Peyer's patch (tissue), 4 donors: ENCODE data around the gene DNAH8. TPM values are rescaled to one million over a fixed set of nuclear protein-coding genes. Genes with fewer than 3 reads are reported as not detected.

Source experiments
- DNase-seq, 3 donors: peaks; one replicate each; pipeline ENCODE4 v3.0.0-alpha.2; 2017 to 2019
- H3K27ac ChIP-seq, 4 donors: fragments of 200-600 bp; sonication (generic); one replicate each; pipeline ENCODE4 v1.5.1; 2016 to 2019
- H3K27me3 ChIP-seq, 2 donors: fragments of 200-600 bp; sonication (generic); one replicate each; pipeline ENCODE4 v1.5.1; 2019
- H3K36me3 ChIP-seq, 3 donors: fragments of 200-600 bp; sonication (generic); one replicate each; pipeline ENCODE4 v1.5.1; 2016 to 2019
- H3K4me1 ChIP-seq, 4 donors: fragments of 200-600 bp; sonication (generic); one replicate each; pipeline ENCODE4 v1.5.1; 2016 to 2019
- H3K4me3 ChIP-seq, 4 donors: fragments of 200-600 bp; sonication (generic); 1 replicate in 3 of 4; 2 replicates in 1 of 4; pipeline ENCODE4 v1.5.1; 2016 to 2019; ENCODE audit warnings: mild to moderate bottlenecking in 1 of 4
- H3K9me3 ChIP-seq, 4 donors: fragments of 200-600 bp; sonication (generic); one replicate each; pipeline ENCODE4 v1.5.1; 2016 to 2019; ENCODE audit warnings: mild to moderate bottlenecking in 1 of 4
- POLR2A ChIP-seq, 2 donors: fragments of 450-650 bp; IDR thresholded peaks; one replicate each; pipeline ENCODE4 v1.5.1; 2017; ENCODE audit warnings: antibody characterized with exemption in 2 of 2, mild to moderate bottlenecking in 2 of 2, moderate library complexity in 2 of 2
- total RNA-seq, 4 donors: library from RNA; depleted of rRNA; stranded (reverse); fragments of >200 nt; gene quantifications; one replicate each; pipeline ENCODE4 v1.1.0, GENCODE V29; 2016
- TF ChIP-seq, protein P1 (sequence below), 6 experiments: fragments of 450-650 bp in 4 of 6; fragments of 200-600 bp in 2 of 6; sonication (generic) in 1 of 6; IDR thresholded peaks; one replicate each; pipeline ENCODE4 v1.5.1; 2017 to 2019; ENCODE audit warnings: antibody characterized with exemption in 6 of 6, mild to moderate bottlenecking in 3 of 6, moderate library complexity in 1 of 6

The DNAH8 gene
- total RNA-seq, 4 donors from 2014 or later, result 0.83 TPM; not detected in 3

DNA sequence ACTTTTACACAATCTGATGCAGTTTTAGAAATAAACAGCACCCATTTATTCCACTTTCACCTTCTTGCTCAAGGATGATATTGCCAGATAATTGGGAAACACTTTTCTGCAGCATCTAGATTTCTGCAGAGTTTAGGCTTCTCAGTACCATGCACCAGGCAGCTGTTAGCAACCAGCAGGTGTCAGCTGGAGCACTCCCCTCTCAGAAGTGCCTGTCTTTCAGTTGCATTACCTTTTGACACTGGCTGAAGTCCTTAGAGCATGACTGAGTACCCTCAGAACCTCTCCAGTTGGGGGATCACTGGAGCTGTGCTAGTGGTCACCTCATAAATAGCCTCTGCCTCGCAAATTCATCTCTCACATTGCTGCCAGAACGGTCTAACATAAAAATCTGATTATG, 91.2 kb downstream of the DNAH8 start:
- H3K27me3 ChIP-seq, result no peaks in the 10 kb centered on the region
- no peak overlapping the region for H3K4me3 ChIP-seq
- no peaks in the 10 kb centered on the region for H3K36me3 ChIP-seq
- TF ChIP-seq, protein P1, sequence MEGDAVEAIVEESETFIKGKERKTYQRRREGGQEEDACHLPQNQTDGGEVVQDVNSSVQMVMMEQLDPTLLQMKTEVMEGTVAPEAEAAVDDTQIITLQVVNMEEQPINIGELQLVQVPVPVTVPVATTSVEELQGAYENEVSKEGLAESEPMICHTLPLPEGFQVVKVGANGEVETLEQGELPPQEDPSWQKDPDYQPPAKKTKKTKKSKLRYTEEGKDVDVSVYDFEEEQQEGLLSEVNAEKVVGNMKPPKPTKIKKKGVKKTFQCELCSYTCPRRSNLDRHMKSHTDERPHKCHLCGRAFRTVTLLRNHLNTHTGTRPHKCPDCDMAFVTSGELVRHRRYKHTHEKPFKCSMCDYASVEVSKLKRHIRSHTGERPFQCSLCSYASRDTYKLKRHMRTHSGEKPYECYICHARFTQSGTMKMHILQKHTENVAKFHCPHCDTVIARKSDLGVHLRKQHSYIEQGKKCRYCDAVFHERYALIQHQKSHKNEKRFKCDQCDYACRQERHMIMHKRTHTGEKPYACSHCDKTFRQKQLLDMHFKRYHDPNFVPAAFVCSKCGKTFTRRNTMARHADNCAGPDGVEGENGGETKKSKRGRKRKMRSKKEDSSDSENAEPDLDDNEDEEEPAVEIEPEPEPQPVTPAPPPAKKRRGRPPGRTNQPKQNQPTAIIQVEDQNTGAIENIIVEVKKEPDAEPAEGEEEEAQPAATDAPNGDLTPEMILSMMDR (IDR thresholded peaks at IDR 0.05), result no peak
- no peak for TF ChIP-seq POLR2A (IDR thresholded peaks at IDR 0.05)
- no peak for DNase-seq
- H3K27ac ChIP-seq, result no peak overlapping the region
- H3K9me3 ChIP-seq, result no peaks in the 10 kb centered on the region
- H3K4me1 ChIP-seq, result no peaks in the 10 kb centered on the region

DNA sequence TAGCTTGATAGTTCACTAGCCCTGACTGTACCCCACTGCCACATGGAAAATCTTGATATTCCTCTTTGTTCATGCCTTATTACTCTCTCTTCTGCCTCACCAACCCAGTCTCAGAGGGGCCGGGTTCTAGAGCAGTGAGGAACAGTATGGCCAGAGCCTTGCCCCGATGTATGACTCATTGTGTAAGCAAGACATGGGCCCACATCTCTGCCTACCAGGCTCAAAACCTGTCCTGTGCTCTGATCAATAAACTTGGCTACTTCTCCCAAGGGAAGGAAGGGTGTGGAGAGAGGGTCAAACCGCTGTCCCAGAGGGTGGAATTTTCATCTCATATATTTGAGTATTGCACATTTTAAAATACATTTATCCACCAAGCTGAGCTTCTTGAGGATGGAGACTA, 91.7 kb downstream of the DNAH8 start:
- H3K27me3 ChIP-seq, result no peaks in the 10 kb centered on the region
- H3K4me1 ChIP-seq, result no peaks in the 10 kb centered on the region
- TF ChIP-seq, protein P1 (IDR thresholded peaks at IDR 0.05), result no peak
- TF ChIP-seq POLR2A (IDR thresholded peaks at IDR 0.05), result no peak
- no peak overlapping the region for H3K4me3 ChIP-seq
- no peaks in the 10 kb centered on the region for H3K9me3 ChIP-seq
- no peaks in the 10 kb centered on the region for H3K36me3 ChIP-seq
- no peak for DNase-seq
- H3K27ac ChIP-seq, result no peak overlapping the region

DNA sequence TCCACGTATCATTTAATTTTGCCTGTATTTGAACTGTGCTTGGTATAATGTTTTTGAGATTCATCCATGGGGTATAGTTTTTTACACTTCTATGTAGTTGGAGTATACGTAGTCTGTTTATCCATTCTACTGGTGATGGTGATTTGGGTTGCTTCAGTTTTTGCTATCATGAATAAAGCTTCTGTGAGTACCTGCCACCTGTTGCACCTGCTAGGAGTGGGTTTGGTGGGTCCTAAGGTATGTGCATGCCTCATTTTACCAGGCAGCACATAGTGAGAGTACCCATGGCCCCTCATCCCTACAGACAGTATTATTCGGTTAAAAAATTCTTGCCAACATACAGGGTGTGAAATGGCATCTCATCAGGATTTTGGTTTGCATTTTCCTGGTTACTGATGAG, 92.9 kb downstream of the DNAH8 start:
- DNase-seq, result no peak
- no peaks in the 10 kb centered on the region for H3K27me3 ChIP-seq
- no peak overlapping the region for H3K27ac ChIP-seq
- TF ChIP-seq, protein P1 (IDR thresholded peaks at IDR 0.05), result no peak
- no peak for TF ChIP-seq POLR2A (IDR thresholded peaks at IDR 0.05)
- H3K4me1 ChIP-seq, result no peaks in the 10 kb centered on the region
- H3K9me3 ChIP-seq, result no peaks in the 10 kb centered on the region
- no peak overlapping the region for H3K4me3 ChIP-seq
- H3K36me3 ChIP-seq, result no peaks in the 10 kb centered on the region

DNA sequence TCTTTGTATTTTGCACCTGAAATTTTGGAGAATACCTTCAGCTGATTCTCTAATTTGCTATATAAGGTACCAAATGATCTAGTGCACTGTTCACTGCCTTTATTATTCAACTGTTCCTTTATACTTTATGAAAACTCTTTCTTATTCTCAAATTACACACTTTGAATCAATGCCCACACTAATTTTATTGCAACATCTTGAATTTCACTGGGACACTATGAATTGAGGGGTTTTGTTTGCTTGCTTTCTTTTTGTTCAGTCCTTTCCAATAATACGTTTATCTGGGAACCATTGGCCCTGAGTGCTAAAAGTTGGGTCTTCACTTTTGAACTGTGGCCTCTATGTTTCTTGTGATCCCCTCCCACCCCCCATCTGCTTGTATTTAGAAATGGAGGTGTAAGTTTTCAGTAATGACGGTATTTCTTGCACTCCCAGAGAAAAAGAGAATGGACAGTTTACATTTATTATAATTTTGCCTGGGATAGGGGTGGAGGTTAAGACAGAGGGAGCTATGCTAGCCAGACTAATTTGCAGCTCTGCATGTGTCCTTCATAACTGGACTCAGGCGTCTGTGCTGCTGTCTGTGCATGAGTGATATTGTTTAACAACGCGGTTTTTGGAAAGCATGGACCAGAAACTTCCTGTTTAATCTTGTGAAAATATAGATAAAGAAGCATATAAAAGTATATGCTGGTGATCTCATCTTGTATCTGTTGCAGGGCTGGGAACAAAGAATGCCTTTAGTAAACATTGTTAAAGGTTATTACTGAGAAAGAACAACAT, 98.1 kb downstream of the DNAH8 start:
- no peak for DNase-seq
- Histone ChIP-seq H3K4me3 (no peak overlapping the region), H3K36me3 (no peaks in the 10 kb centered on the region), H3K9me3 (no peaks in the 10 kb centered on the region), H3K27ac (no peak overlapping the region), H3K27me3 (no peaks in the 10 kb centered on the region), H3K4me1 (no peaks in the 10 kb centered on the region)
- no peak for TF ChIP-seq POLR2A (IDR thresholded peaks at IDR 0.05)
- TF ChIP-seq, protein P1 (IDR thresholded peaks at IDR 0.05), result no peak

DNA sequence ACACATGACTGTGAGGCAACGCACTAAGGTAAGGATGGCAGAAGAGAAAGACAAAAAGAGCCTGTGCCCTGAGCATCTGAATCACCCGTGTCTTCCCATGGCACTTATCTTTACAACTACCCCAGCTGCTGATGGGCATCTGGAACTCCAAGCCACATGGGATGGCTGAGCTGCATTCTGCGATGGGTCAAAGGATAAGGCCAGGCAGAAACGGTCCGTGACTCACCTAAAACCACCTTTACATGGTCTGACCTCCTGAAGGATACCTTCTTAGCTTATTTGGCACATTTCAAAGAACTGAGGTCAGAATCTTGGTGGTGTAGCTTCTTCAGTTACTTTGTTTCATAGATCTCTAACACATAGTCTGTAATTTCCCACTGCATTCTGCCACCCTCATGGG, 99.7 kb downstream of the DNAH8 start:
- Histone ChIP-seq H3K27me3 (no peaks in the 10 kb centered on the region), H3K4me1 (no peaks in the 10 kb centered on the region), H3K36me3 (no peaks in the 10 kb centered on the region), H3K4me3 (no peak overlapping the region), H3K27ac (no peak overlapping the region), H3K9me3 (no peaks in the 10 kb centered on the region)
- TF ChIP-seq, protein P1 (IDR thresholded peaks at IDR 0.05), result no peak
- TF ChIP-seq POLR2A (IDR thresholded peaks at IDR 0.05), result no peak
- no peak for DNase-seq
